GM12892 (cell line): ENCODE measurements around the gene DDX53.

Source experiments
- POLR2A ChIP-seq: IDR thresholded peaks from 2 replicates; pipeline ENCODE4 v1.6.1; 2011; ENCODE audit warnings: low read depth, low read length, control low read depth
- POLR2AphosphoS5 ChIP-seq: IDR thresholded peaks from 2 replicates; pipeline ENCODE4 v1.6.1; 2011; ENCODE audit warnings: low read depth, low read length, control low read depth
- TAF1 ChIP-seq: IDR thresholded peaks from 2 replicates; pipeline ENCODE4 v1.6.1; 2011; ENCODE audit warnings: low read depth, mild to moderate bottlenecking, control low read depth, low read length, borderline replicate concordance

DNA sequence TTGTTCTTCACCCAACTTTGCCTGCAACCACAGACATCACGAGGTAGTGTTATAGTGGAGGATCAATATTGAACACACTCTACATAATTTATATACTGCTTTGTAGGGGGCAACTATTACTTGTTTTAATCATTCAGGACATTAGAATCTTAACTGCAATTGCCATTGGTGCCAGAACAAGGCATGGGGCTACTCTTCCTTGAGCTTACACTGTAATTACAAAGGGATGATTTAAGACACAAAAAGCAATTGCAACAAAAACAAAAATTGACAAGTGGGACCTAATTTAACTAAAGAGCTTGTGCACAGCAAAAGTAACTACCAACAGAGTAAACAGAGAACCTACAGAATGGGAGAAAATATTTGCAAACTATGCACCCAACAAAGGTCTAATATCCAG lies 24.0 kb upstream of the DDX53 start:
- TF ChIP-seq TAF1, result no peak
- no peak for TF ChIP-seq POLR2A
- no peak for TF ChIP-seq POLR2AphosphoS5
